ENCODE results near the gene CYB5R2.

The CYB5R2 gene

DNA sequence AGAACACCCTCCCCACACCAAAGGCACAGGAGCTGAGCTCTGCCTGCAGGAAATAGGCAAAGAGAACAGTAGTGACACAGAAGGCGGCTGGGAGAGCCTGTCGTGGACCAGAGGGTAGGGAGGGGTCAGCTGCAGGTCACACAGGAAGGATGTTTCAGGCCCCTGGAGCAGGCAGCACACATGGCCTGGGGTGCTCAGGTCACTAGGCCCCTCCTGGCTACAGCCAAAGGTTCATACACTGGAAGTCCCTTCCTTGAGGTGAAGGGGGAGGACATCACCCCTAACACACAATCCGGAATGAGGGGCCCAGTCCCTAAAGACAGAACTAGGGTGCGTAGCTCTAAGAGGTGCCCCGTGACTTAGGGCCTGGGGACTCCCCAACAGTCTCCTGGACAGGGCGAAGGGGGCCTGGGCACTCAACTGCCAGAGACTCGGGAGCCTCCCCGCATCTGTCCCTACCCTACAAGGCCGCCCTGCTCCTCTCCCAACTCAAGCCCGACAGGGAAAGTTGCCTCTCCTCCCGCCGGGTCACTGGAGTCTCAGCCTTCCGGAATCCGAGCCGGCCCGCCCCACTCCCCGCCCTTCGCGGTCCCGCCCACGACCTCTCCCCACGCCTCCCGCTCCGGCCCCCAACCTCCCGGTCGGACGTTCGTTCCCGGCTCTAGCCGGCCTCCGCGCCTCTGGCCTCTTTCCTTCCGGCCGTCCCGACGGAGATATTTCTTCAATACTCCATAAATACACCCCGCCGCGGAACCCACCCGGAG lies at the start of gene CYB5R2:
CYB5R2 (minus strand) TSS at position 541 of the 764 bp plus-strand sequence. CDS start 675 bp downstream, outside the sequence.
- DNase-seq, result no peak

DNA sequence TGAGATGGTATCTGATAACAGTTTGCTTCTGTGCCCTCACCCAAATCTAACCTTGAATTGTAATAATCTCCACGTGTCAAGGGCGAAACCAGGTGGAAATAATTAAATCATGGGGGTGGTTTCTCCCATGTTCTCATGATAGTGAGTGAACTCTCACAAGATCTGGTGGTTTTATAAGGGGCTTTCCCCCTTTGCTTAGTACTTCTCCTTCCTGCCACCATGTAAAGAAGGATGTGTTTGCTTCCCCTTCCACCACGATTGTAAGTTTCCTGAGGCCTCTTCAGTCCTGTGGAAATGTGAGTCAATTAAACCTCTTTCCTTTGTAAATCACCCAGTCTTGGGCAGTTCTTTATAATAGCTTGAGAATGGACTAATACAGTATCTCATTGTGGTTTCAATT lies 41.5 kb upstream of the CYB5R2 start:
- DNase-seq, result no peak

DNA sequence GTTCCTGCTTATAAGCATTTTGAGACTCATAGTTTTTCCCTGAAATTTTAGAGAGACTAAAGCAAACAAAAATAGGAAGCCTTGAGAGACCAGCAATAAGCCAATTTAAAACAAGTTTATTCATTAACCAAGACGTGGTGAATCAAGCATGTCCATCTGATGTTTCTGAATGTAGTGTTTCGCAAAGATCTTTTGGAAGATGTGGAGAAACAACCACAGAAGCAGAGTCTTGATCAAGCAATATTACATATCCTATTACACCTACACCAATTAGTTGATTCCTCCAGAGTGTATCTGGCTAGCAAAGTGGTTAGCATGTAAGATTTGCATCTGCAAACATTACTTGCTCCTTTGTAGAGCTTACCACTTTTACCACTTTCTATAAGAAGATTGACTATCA lies 33.1 kb upstream of the CYB5R2 start, which contains the start of gene OVCH2:
OVCH2 (minus strand) TSS at position 101 of the 400 bp plus-strand sequence; CDS start at position 18, 83 bp downstream.
- no peak for DNase-seq

DNA sequence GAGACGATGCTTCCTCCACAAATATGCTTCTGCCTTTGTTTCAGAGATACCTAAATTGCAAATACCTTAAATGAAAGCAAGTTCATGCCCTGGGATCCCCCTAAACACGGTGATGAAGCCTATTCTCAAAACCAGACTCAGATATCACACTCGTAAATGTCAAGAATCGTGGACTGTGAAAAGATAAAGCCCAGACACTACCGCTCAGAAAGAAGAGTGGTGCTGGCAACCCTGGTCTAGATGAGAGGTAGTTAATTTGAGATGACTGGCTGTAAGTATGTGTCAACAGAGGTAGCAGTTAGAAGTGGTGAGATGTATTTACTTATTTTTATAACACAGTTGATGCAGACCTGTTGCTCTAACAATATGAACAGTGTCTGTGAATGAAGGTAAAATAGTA lies 30.4 kb upstream of the CYB5R2 start:
- no peak for DNase-seq

GRCh38 chr11:7696424-7696823 lies 23.1 kb upstream of the CYB5R2 start:
- no peak for DNase-seq

- DNase-seq, result no peak
Measured at GRCh38 chr11:7694235-7694634, 20.9 kb upstream of the CYB5R2 start.

DNA sequence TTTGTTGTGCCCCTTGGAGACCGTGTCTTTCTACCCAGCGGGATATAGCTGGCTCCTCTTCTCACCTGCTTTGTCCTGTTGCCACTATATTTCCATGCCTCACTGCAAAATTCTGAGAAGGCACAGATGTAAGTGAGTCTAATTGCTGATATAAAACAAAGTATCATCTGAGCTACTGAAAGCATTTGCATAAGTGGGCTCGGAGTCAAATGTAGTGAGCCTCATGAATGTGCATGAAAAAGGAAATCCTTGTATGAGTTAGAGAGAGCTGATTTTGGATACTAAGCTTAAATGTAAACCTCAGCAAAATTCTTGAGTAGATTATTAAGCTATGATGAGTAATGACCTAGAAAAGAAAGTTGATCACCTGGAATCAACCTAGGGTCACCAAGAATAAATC lies 19.1 kb upstream of the CYB5R2 start:
- DNase-seq, result no peak

DNA sequence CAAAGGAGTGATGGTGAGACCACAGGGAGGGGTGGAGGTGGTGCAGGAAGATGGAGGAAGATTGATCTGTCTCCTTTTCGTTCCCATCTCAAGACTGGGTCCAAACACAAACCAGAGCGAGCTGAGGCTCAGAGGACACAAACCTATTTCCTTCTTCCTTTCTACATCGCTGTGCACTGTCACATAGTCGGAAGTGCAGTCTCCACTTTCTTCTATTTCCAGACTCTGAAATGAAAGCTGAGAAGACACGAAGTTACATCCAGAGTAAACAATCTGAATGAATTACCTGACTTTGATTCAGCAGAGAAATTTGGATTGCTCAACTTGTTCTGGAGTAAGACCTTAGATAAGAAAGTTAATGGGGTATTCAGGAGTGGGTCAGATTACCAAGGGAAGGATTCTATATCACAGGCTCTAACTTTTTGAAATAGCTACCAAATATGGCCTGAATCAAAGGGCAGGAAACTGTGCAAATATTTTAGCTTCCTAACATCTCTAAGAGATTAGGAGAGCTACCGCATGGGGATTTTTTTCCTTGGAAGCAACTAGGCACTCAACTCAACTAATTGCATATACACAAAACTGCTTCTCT lies 18.6 kb upstream of the CYB5R2 start:
- no peak for DNase-seq

DNA sequence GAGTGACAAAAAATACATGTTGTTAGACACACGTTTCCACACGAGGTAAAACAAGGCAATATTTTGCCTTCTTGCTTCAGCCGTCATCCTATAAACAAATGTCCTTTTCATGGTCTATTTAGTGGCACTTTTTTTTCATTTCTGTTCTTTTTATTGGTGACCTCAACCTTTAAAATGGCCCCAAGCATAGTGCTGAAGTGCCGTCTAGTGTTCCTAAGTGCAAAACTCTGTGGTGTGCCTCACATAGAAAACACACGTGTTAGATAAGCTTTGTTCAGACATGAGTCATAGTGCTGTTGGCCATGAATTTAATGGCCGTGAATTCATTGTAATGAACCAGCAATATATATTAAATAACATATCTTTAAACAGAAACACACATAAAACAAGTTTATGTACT lies 17.3 kb upstream of the CYB5R2 start:
- no peak for DNase-seq

- DNase-seq, result no peak
Measured at GRCh38 chr11:7689239-7689638, 15.9 kb upstream of the CYB5R2 start.

DNA sequence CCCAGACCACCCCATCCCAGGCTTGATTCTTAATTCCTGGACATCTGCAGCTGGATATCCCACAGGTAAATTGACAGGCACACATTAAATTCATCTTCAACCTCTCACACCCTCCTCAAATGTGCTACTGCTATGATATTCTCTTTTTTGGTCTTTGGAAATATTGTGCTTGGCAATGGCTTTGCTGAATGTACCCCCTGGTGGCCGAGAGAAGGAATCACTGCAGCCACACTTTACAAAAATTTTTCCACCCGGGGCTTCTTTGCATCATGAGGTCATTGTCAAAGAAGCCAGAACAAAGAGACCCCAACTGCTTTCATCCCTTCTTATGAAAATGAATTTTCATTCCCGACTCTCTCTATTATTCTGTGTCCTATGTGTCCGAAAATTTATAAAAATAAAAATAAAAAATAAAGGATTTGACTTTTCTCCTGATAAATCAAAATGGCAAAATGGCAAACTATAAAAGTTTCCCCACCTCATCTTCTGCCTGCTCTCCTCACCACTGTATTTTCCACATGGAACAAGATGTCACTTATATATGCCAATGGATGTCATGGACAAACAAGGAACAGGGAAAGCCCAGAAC lies 15.0 kb upstream of the CYB5R2 start:
- DNase-seq, result no peak

DNA sequence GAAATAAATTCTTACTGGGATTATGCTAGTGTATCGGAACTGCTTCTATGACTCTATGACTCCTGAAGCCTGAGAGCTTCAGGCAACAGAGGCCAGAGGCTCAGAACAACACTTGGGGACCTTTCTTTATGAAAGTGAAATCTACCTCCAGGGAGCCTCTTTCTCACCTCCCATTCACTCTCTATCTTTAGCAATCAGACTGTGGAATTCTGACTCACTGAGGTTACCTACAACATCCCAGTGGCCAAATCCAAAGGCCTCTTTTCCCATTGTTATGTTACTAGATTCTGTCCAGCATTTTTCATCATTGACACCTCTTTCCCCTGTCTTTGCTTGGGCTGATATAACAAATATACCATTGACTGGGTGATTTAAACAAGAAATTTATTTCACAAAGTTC lies 14.1 kb upstream of the CYB5R2 start:
- DNase-seq, result no peak

- DNase-seq, result no peak
Measured at GRCh38 chr11:7686761-7687160, 13.5 kb upstream of the CYB5R2 start.

- DNase-seq, result no peak
Measured at GRCh38 chr11:7683571-7683970, 10.3 kb upstream of the CYB5R2 start.

DNA sequence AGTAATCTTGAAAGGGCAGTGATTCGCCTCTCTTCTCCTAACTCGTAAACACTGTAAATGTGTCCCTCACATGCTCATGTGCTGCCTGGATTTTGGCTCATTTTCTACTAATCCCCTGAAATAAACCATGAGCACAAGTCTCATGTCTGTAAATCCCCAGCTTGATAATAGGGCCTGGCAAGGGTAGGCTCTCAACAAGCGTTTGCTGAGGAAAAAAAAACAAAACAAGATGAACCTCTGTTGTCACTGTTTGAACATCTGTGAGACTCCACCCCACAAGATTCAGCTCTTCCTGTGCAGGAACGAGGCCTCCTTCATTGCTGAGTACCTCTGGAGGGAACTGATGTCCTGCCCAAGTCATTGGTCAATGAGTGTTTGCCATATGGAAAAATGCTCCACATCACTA lies 4.5 kb upstream of the CYB5R2 start:
- no peak for DNase-seq

GRCh38 chr11:7677071-7677470 lies 3.8 kb upstream of the CYB5R2 start:
- no peak for DNase-seq

DNA sequence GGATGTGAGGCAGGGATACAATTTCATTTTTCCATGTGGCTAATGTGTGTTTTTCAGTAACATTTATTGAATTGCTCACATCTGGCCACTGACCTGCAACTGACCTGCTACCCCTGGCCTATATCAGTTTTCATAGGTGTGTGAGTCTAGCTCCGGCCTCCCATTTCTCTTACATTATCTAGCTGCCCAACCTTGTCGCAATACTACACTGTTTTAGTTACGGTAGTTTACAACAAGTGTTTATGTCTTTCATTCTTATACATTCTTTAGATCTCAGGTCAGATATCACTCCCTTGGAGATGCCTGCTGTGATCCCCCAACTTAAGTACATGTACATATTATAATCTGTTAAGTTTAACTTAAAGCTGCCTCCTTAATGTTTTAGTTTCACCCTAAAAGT lies 2.3 kb upstream of the CYB5R2 start:
- no peak for DNase-seq

DNA sequence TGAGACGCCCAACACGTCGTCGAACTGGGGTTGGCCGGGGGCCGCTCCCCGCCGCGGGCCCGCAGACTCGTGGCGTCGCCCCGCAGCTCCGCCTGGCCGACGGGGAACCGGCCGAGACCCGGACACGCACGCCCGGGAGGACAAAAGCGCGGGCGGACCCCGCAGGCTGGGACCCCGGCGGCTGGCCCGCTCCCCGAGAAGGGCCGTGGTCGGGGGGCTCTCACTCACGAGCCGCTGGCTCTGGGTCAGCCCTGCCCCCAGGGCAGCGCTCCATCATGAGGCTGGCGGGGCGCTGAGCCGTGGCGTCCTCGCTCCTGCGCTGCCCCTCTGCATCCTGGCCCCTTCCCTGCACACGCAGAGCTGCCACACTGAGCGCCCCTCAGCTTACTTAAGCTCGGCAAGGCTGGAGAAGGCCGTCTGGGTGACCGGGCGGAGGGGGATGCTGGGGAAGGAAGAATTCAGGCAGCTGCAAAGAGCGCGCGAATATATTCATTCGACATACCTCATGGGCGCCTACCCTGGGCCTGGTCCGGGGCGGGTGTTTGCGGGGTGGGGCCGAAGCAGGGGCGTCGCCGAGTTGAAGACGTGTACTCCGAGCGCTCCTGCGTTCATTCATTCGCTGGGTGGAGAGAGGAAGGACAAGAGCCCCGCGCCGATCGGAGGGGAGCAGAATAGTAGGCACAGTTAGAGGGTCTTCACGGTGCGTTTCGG lies 579 bp upstream of the CYB5R2 start:
- no peak for DNase-seq

- DNase-seq, result no peak
Measured at GRCh38 chr11:7672276-7672959, 882 bp downstream of the CYB5R2 start.

GRCh38 chr11:7671347-7672215 lies 1.7 kb downstream of the CYB5R2 start:
- no peak for DNase-seq

- no peak for DNase-seq
Measured at GRCh38 chr11:7670641-7671040, 2.7 kb downstream of the CYB5R2 start.

- DNase-seq, result no peak
Measured at GRCh38 chr11:7668911-7669310, 4.4 kb downstream of the CYB5R2 start.

All from NCI-H1694 treated with DMSO at 0.1 percent for 48 hours (cell line).